HL-60/S4 treated with phorbol 12-myristate 13-acetate at 8.2 ng/mL for 4 days and 3 days (cell line): ENCODE results near the gene GDF3.
"Not testable (repeated sequence)": the region's sequence is repeated elsewhere in the genome, so short reads cannot be mapped to it uniquely, and the experiment has no call there.

Source experiments
- in situ Hi-C: fragments of 300-500 bp; cut with MboI; formaldehyde crosslinking; loops from 2 replicates; pipeline ENCODE4 v1.15.0; 2022; ENCODE audit warnings: low sequenced_read_pairs

Gene GDF3

GRCh38 chr12:7695566-7696197 is at the start of gene GDF3:
Gene GDF3 (minus strand): TSS chr12:7695775. CDS start chr12:7695728, 47 bp downstream.
- in situ Hi-C loops = no loop called here

- in situ Hi-C loops = no loop called here
Measured at GRCh38 chr12:7732993-7733392, 37.4 kb upstream of the GDF3 start.

- in situ Hi-C loops = no loop called here
Measured at GRCh38 chr12:7731486-7731885, 35.9 kb upstream of the GDF3 start.

GRCh38 chr12:7730984-7731383 is 35.4 kb upstream of the GDF3 start:
- in situ Hi-C loops = not testable (repeated sequence)

GRCh38 chr12:7729746-7730145 is 34.2 kb upstream of the GDF3 start:
- in situ Hi-C loops = no loop called here

- in situ Hi-C loops = no loop called here
Measured at GRCh38 chr12:7723926-7724325, 28.4 kb upstream of the GDF3 start.

- in situ Hi-C loops = no loop called here
Measured at GRCh38 chr12:7719946-7720730, 24.6 kb upstream of the GDF3 start.

GRCh38 chr12:7716381-7716780 is 20.8 kb upstream of the GDF3 start:
- in situ Hi-C loops = no loop called here

- in situ Hi-C loops = no loop called here
Measured at GRCh38 chr12:7712841-7713442, 17.4 kb upstream of the GDF3 start.

- in situ Hi-C loops = no loop called here
Measured at GRCh38 chr12:7711133-7711532, 15.6 kb upstream of the GDF3 start, which contains the start of gene DPPA3. Gene DPPA3 (plus strand): TSS chr12:7711433. CDS start chr12:7711571, 138 bp downstream.

GRCh38 chr12:7709969-7710675 is 14.5 kb upstream of the GDF3 start:
- in situ Hi-C loops = no loop called here

GRCh38 chr12:7705846-7706245 is 10.3 kb upstream of the GDF3 start:
- in situ Hi-C loops = no loop called here

GRCh38 chr12:7695237-7695560 is 376 bp downstream of the GDF3 start:
- in situ Hi-C loops = no loop called here

- in situ Hi-C loops = no loop called here
Measured at GRCh38 chr12:7694556-7695236, 879 bp downstream of the GDF3 start.

- in situ Hi-C loops = no loop called here
Measured at GRCh38 chr12:7693793-7694192, 1.8 kb downstream of the GDF3 start.

- in situ Hi-C loops = no loop called here
Measured at GRCh38 chr12:7681535-7681934, 14.0 kb downstream of the GDF3 start.

- in situ Hi-C loops = no loop called here
Measured at GRCh38 chr12:7679251-7680045, 16.1 kb downstream of the GDF3 start.

GRCh38 chr12:7678744-7679143 is 16.8 kb downstream of the GDF3 start:
- in situ Hi-C loops = no loop called here

GRCh38 chr12:7677432-7677888 is 18.1 kb downstream of the GDF3 start:
- in situ Hi-C loops = not testable (repeated sequence)

GRCh38 chr12:7675455-7675854 is 20.1 kb downstream of the GDF3 start:
- in situ Hi-C loops = not testable (repeated sequence)
